ENCODE results near the gene SYTL3.
"Not testable (repeated sequence)": the region's sequence is repeated elsewhere in the genome, so short reads cannot be mapped to it uniquely, and the experiment has no call there.

The SYTL3 gene

GRCh38 chr6:158642097-158642601, 7.7 kb upstream of the SYTL3 start:
- DNase-seq: no peak

DNA sequence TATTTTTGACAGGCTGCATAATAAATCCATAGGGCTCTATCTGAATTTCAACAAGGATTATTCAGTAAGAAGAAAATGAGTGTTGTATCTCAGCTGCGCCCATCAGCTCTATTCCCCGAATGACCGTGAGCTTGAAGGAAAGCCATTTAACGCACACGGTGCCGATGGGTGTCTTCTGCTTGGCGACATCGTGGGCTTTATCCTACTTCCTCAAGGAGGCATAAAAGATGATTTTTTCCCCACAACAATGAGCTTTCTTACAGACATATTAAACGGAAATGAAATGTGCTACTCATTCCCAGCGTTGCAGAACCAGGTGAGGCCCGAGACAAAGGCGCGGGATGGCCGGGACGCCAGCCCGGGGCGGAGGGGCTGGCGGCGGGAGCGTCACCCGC, 6.0 kb upstream of the SYTL3 start:
- no peak for DNase-seq

GRCh38 chr6:158644231-158645063, 5.4 kb upstream of the SYTL3 start, which contains the start of gene DYNLT1:
TSS of gene DYNLT1 (minus strand) at chr6:158644743. CDS start at chr6:158644708, 35 bp downstream.
- DNase-seq: no peak

DNA sequence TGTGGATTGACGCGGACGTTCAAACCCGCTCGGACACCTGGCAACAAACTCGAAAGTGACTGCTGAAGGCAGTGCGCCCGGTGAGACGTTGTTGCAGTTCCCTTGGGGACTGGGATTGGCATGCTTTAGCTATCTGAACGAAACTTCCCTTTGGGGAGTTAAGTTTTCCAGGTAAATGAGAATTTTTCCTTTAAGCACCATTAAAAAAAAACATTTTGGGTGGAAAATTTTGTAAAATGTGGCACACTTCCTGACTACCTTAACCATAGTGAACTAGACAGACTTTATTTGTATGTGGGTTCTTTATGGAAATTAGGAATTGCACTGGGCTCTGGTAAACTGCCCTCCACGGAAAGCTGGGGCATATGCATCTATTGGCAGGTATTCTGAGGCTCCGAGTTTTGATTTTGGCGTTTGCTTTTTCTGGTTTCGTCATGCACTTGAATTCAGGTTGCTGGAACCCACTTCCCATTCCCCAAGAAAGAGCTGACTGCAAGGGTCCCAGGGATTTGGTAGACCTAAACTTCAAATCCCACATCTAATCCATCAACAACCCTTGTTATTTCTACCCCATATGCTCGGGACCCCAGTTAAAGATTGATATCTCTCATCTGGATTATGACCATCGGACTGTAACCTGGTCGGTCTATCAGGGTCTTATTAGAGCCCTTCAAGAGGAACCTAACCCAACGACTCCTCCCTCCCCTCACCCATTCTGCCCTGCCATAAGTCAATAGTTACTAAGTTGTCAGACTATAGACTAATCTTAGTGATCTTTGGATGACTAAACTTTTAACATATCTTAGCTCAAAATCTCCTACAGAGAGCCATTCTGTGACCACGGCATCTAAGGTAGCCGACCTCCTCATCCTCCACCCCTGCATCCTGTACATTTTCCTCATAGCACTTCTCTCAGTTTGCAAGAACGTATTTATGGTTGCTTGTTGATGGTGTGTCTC, 4.5 kb upstream of the SYTL3 start:
- no peak for DNase-seq

GRCh38 chr6:158646023-158646910, 3.6 kb upstream of the SYTL3 start:
- DNase-seq: no peak

GRCh38 chr6:158647501-158647900, 2.4 kb upstream of the SYTL3 start:
- DNase-seq: no peak

- peak; percentile 31 for DNase-seq
Measured at GRCh38 chr6:158648682-158649131, 1.1 kb upstream of the SYTL3 start.

- DNase-seq: not testable (repeated sequence)
Measured at GRCh38 chr6:158651981-158652737, 2.3 kb downstream of the SYTL3 start.

DNA sequence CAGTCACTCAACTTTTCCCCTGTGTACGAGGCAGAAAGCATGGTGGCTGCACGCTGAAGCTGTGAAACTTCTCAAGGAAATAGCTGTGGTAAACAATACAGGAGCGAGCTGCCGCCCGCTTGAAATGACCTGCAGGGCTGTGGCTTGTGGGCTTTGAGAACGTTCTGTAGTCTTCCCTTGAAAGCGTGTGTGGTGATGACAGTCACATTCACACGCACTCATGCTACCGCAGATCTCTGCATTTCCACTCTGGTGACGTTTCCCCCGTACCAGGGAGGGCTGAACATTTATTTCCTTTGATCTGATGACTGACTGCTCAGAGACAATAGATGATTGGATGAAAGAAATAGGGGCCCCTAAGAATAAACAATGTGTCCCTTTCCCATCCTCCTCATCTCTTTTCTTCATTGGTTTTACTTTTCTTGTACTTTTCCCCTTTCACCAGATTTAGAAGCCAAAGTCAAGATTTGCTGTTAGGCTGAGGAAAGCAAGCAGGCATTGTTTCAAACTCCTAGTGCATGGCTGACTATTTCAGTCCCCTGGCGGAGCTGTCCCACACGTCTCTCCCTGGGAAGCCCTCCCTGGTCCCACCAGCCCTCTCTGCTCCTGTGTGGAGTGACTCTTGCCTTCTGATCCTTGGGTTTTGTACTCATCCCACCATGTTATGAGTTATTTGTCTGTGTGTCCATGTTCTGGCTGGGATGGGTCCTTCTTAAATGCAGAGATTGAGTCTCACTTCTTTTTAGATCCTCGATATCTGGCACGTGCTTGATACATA, 3.9 kb downstream of the SYTL3 start:
- DNase-seq: no peak

GRCh38 chr6:158654498-158654897, 4.6 kb downstream of the SYTL3 start:
- DNase-seq: no peak

GRCh38 chr6:158654960-158655489, 5.2 kb downstream of the SYTL3 start:
- no peak for DNase-seq

GRCh38 chr6:158655569-158656450, 6.0 kb downstream of the SYTL3 start:
- DNase-seq: no peak

- DNase-seq: not testable (repeated sequence)
Measured at GRCh38 chr6:158656986-158657385, 7.1 kb downstream of the SYTL3 start.

DNA sequence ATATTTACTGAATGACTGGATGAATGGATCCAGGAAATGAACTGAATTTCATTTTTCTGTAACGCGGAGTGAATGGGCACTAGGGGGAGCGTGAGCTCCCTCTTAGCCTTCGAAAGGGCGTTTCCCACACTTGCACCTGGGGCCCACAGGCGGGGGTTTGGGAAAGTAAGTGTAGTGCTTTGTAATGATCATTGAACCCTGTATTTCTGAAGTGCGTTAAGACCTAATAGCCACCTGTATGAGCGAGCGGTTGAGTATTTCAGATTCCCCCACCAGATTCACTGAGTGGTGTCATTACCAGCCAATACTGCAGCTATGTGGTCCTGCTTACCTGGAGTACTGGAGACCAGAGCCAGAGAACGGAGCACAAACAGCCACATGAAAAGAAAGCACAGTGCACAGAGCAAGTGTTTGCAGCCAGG, 10.5 kb downstream of the SYTL3 start:
- DNase-seq: no peak

- no peak for DNase-seq
Measured at GRCh38 chr6:158661156-158661685, 11.4 kb downstream of the SYTL3 start.

DNA sequence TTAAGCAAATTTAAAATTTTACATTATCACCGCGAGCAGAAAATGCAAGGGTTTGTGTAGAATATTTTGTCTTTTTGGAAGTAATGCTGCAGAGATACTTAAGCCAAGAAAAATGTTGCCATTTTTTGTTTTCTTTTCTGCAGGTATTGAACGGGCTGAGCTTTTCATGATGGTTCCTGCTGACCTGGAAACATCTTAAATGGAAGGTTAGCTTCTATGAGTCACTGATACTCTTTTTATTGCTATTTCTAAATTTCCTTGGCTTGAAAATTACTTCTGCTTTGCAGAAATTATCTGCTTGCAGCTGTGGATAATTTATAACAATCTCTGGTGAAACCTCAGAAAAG, 12.7 kb downstream of the SYTL3 start:
- DNase-seq: no peak

DNA sequence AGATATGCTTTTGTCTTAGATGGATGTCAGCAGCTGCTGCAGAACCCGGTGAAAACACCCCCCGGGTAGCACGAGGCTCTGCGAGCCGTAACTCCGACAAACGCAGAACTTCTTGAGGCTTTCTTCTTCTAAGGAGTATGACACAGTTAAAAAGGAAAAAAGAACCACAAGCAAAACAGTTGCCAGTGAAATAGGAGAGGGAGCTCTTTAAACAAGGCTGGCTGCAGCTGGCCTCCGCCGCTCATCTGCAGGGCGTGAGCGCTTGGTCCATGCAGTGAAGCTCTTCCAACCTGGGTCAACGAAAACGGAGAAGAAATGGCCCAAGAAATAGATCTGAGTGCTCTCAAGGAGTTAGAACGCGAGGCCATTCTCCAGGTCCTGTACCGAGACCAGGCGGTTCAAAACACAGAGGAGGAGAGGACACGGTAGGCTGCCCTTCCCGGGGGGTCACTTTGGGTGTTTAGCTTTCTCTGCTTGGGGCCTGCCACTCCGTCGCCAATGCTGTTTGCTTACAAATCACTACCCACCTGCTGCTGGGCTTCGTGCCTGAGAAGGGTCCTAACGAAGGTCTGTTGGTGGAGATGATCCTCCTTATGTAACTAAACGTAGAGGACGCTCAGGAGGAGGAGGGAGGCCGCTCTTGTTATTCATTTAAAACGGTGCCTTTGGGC, 13.2 kb downstream of the SYTL3 start:
- DNase-seq: no peak

GRCh38 chr6:158663625-158664165, 13.8 kb downstream of the SYTL3 start:
- DNase-seq: no peak
